T-helper 1 cell treated with Interleukin-12 subunit alpha and Interleukin-12 subunit beta and Interleukin-4 antibody, amounts not matched to agents 30 μg/mL and 1 μg/mL, for 36 hours (primary cell): ENCODE data around the gene PTPRF.

Experiments used
- H3K27ac Mint-ChIP-seq: one replicate; pipeline ENCODE4 v1.8.0; 2021; ENCODE audit warnings: mild to moderate bottlenecking, mixed read lengths
- H3K27me3 Mint-ChIP-seq: one replicate; pipeline ENCODE4 v1.8.0; 2021; ENCODE audit warnings: low read depth, mixed read lengths
- H3K36me3 Mint-ChIP-seq: one replicate; pipeline ENCODE4 v1.8.0; 2021; ENCODE audit warnings: low read depth, mixed read lengths
- H3K4me1 Mint-ChIP-seq: one replicate; pipeline ENCODE4 v1.8.0; 2021; ENCODE audit warnings: low read depth, mixed read lengths
- H3K4me3 Mint-ChIP-seq: one replicate; pipeline ENCODE4 v1.8.0; 2021; ENCODE audit warnings: mild to moderate bottlenecking, moderate library complexity, mixed read lengths
- H3K9me3 Mint-ChIP-seq: one replicate; pipeline ENCODE4 v1.8.0; 2021; ENCODE audit warnings: mixed read lengths

PTPRF gene

GRCh38 chr1:43600033-43601020 is 69.6 kb downstream of the PTPRF start:
- Mint-ChIP-seq H3K4me1 (no peaks in the 10 kb centered on the region), H3K9me3 (no peaks in the 10 kb centered on the region), H3K27me3 (no peaks in the 10 kb centered on the region), H3K27ac (no peak overlapping the region), H3K36me3 (no peaks in the 10 kb centered on the region), H3K4me3 (no peak overlapping the region)

GRCh38 chr1:43602990-43603389 is 72.3 kb downstream of the PTPRF start:
- Mint-ChIP-seq H3K27ac (no peak overlapping the region), H3K4me3 (no peak overlapping the region)

GRCh38 chr1:43604192-43604591 is 73.5 kb downstream of the PTPRF start:
- no peaks in the 10 kb centered on the region for H3K9me3 Mint-ChIP-seq
- H3K4me3 Mint-ChIP-seq: no peak overlapping the region
- no peaks in the 10 kb centered on the region for H3K27me3 Mint-ChIP-seq
- H3K27ac Mint-ChIP-seq: no peak overlapping the region
- H3K4me1 Mint-ChIP-seq: no peaks in the 10 kb centered on the region
- no peaks in the 10 kb centered on the region for H3K36me3 Mint-ChIP-seq

More at GRCh38 chr1:43602990-43603389, 72.3 kb downstream of the PTPRF start:
- no peaks in the 10 kb centered on the region for H3K36me3 Mint-ChIP-seq
- no peaks in the 10 kb centered on the region for H3K27me3 Mint-ChIP-seq
- no peaks in the 10 kb centered on the region for H3K4me1 Mint-ChIP-seq
- H3K9me3 Mint-ChIP-seq: no peaks in the 10 kb centered on the region

- H3K27me3 Mint-ChIP-seq: no peaks in the 10 kb centered on the region
- H3K4me1 Mint-ChIP-seq: no peaks in the 10 kb centered on the region
- no peaks in the 10 kb centered on the region for H3K36me3 Mint-ChIP-seq
- no peak overlapping the region for H3K4me3 Mint-ChIP-seq
- H3K9me3 Mint-ChIP-seq: no peaks in the 10 kb centered on the region
- H3K27ac Mint-ChIP-seq: no peak overlapping the region
These were observed 74.5 kb downstream of the PTPRF start for GRCh38 chr1:43605157-43605556.

- Mint-ChIP-seq H3K27me3 (no peaks in the 10 kb centered on the region), H3K4me3 (no peak overlapping the region), H3K27ac (no peak overlapping the region), H3K4me1 (no peaks in the 10 kb centered on the region), H3K9me3 (no peaks in the 10 kb centered on the region), H3K36me3 (no peaks in the 10 kb centered on the region)
These were observed 75.1 kb downstream of the PTPRF start for GRCh38 chr1:43605766-43606165.

GRCh38 chr1:43606624-43607023 is 75.9 kb downstream of the PTPRF start:
- Mint-ChIP-seq H3K4me1 (no peaks in the 10 kb centered on the region), H3K4me3 (no peak overlapping the region), H3K27ac (no peak overlapping the region), H3K9me3 (no peaks in the 10 kb centered on the region), H3K27me3 (no peaks in the 10 kb centered on the region), H3K36me3 (no peaks in the 10 kb centered on the region)

GRCh38 chr1:43608827-43609226 is 78.1 kb downstream of the PTPRF start:
- Mint-ChIP-seq H3K4me3 (no peak overlapping the region), H3K4me1 (no peaks in the 10 kb centered on the region), H3K27me3 (no peaks in the 10 kb centered on the region), H3K36me3 (no peaks in the 10 kb centered on the region), H3K9me3 (no peaks in the 10 kb centered on the region), H3K27ac (no peak overlapping the region)

- Mint-ChIP-seq H3K9me3 (no peaks in the 10 kb centered on the region), H3K27me3 (no peaks in the 10 kb centered on the region), H3K36me3 (no peaks in the 10 kb centered on the region), H3K4me1 (no peaks in the 10 kb centered on the region), H3K27ac (no peak overlapping the region), H3K4me3 (no peak overlapping the region)
These were observed 79.7 kb downstream of the PTPRF start for GRCh38 chr1:43610339-43610738.

GRCh38 chr1:43611950-43612349 is 81.3 kb downstream of the PTPRF start:
- no peaks in the 10 kb centered on the region for H3K4me1 Mint-ChIP-seq

GRCh38 chr1:43612406-43612805 is 81.7 kb downstream of the PTPRF start:
- H3K9me3 Mint-ChIP-seq: no peaks in the 10 kb centered on the region
- no peak overlapping the region for H3K4me3 Mint-ChIP-seq
- H3K27me3 Mint-ChIP-seq: no peaks in the 10 kb centered on the region
- no peak overlapping the region for H3K27ac Mint-ChIP-seq
- no peaks in the 10 kb centered on the region for H3K36me3 Mint-ChIP-seq
- H3K4me1 Mint-ChIP-seq: no peaks in the 10 kb centered on the region

More at GRCh38 chr1:43611950-43612349, 81.3 kb downstream of the PTPRF start:
- H3K9me3 Mint-ChIP-seq: no peaks in the 10 kb centered on the region
- no peaks in the 10 kb centered on the region for H3K27me3 Mint-ChIP-seq
- H3K4me3 Mint-ChIP-seq: no peak overlapping the region
- H3K27ac Mint-ChIP-seq: no peak overlapping the region
- no peaks in the 10 kb centered on the region for H3K36me3 Mint-ChIP-seq

GRCh38 chr1:43613075-43613942 is 82.6 kb downstream of the PTPRF start:
- H3K27me3 Mint-ChIP-seq: no peaks in the 10 kb centered on the region
- H3K36me3 Mint-ChIP-seq: no peaks in the 10 kb centered on the region
- no peak overlapping the region for H3K27ac Mint-ChIP-seq
- no peak overlapping the region for H3K4me3 Mint-ChIP-seq
- no peaks in the 10 kb centered on the region for H3K9me3 Mint-ChIP-seq
- H3K4me1 Mint-ChIP-seq: no peaks in the 10 kb centered on the region

GRCh38 chr1:43614211-43614610 is 83.5 kb downstream of the PTPRF start:
- H3K27me3 Mint-ChIP-seq: no peaks in the 10 kb centered on the region
- H3K9me3 Mint-ChIP-seq: no peaks in the 10 kb centered on the region
- no peak overlapping the region for H3K4me3 Mint-ChIP-seq
- no peak overlapping the region for H3K27ac Mint-ChIP-seq
- no peaks in the 10 kb centered on the region for H3K4me1 Mint-ChIP-seq
- H3K36me3 Mint-ChIP-seq: no peaks in the 10 kb centered on the region

- H3K4me3 Mint-ChIP-seq: no peak overlapping the region
- H3K4me1 Mint-ChIP-seq: no peaks in the 10 kb centered on the region
- no peaks in the 10 kb centered on the region for H3K27me3 Mint-ChIP-seq
- no peak overlapping the region for H3K27ac Mint-ChIP-seq
- no peaks in the 10 kb centered on the region for H3K36me3 Mint-ChIP-seq
- no peaks in the 10 kb centered on the region for H3K9me3 Mint-ChIP-seq
These were observed 84.2 kb downstream of the PTPRF start for GRCh38 chr1:43614891-43615290.

GRCh38 chr1:43616383-43616782 is 85.7 kb downstream of the PTPRF start:
- H3K9me3 Mint-ChIP-seq: no peaks in the 10 kb centered on the region
- H3K36me3 Mint-ChIP-seq: no peaks in the 10 kb centered on the region
- no peaks in the 10 kb centered on the region for H3K27me3 Mint-ChIP-seq
- H3K4me3 Mint-ChIP-seq: no peak overlapping the region
- no peaks in the 10 kb centered on the region for H3K4me1 Mint-ChIP-seq
- no peak overlapping the region for H3K27ac Mint-ChIP-seq

GRCh38 chr1:43617011-43617410 is 86.3 kb downstream of the PTPRF start:
- Mint-ChIP-seq H3K36me3 (no peaks in the 10 kb centered on the region), H3K4me3 (no peak overlapping the region), H3K27ac (no peak overlapping the region), H3K4me1 (no peaks in the 10 kb centered on the region), H3K27me3 (no peaks in the 10 kb centered on the region), H3K9me3 (no peaks in the 10 kb centered on the region)
